Thyroid gland (tissue), 4 donors: ENCODE measurements around the gene MGLL. TPM values are rescaled to one million over a fixed set of nuclear protein-coding genes. Genes with fewer than 3 reads are reported as not detected.
A peak's percentile ranks its signal among the peaks of the same experiment; 100 is the strongest.

Experiments used
- DNase-seq, 2 donors: peaks; one replicate each; pipeline ENCODE4 v3.0.0-alpha.2; 2019
- H3K27ac ChIP-seq, 3 donors: fragments of 200-600 bp; sonication (generic); 1 replicate in 2 of 3; 2 replicates in 1 of 3; pipeline ENCODE4 v1.5.1; 2016 to 2019; ENCODE audit warnings: mild to moderate bottlenecking in 1 of 3, moderate library complexity in 1 of 3
- H3K27me3 ChIP-seq: fragments of 200-600 bp; sonication (generic); one replicate; pipeline ENCODE4 v1.5.1; 2019
- H3K36me3 ChIP-seq, 2 donors: fragments of 200-600 bp; sonication (generic); one replicate each; pipeline ENCODE4 v1.5.1; 2016 to 2019
- H3K4me1 ChIP-seq, 2 donors: fragments of 200-600 bp; sonication (generic); one replicate each; pipeline ENCODE4 v1.5.1; 2017 to 2019
- H3K4me3 ChIP-seq, 3 donors: fragments of 200-600 bp; sonication (generic); replicated peaks in 1 of 3; 1 replicate in 2 of 3; 2 replicates in 1 of 3; pipeline ENCODE4 v1.5.1; 2016; ENCODE audit warnings: mild to moderate bottlenecking in 1 of 3
- H3K9me3 ChIP-seq: fragments of 200-600 bp; sonication (generic); one replicate; pipeline ENCODE4 v1.5.1; 2017
- CTCF ChIP-seq, 6 experiments: fragments of 200-600 bp in 3 of 6; fragments of 450-650 bp in 3 of 6; sonication (generic) in 3 of 6; IDR thresholded peaks; one replicate each; pipeline ENCODE4 v1.5.1; 2016 to 2019; ENCODE audit warnings: antibody characterized with exemption in 6 of 6, mild to moderate bottlenecking in 2 of 6, inconsistent platforms in 1 of 6, moderate library complexity in 1 of 6
- POLR2A ChIP-seq, 2 donors: fragments of 450-650 bp; IDR thresholded peaks; one replicate each; pipeline ENCODE4 v1.6.1; 2017; ENCODE audit warnings: antibody characterized with exemption in 2 of 2, mild to moderate bottlenecking in 2 of 2, moderate library complexity in 1 of 2
- WGBS, 2 donors: methylation state at CpG; one replicate each; pipeline ENCODE4 v1.1.5; 2017; 5-methylcytosine and 5-hydroxymethylcytosine counted together
- intact Hi-C: fragments of 100-400 bp; cut with DNase I; formaldehyde crosslinking; loops from one replicate; pipeline ENCODE4 v1.15.1; 2023
- total RNA-seq, 4 donors: library from RNA; depleted of rRNA; stranded (reverse); fragments of >200 nt; gene quantifications; one replicate each; pipeline ENCODE4 v1.2.3, GENCODE V29; 2016

The MGLL gene
- total RNA-seq, 4 donors from 2014 or later = 12.4 to 24.7 (median 18.4) TPM

GRCh38 chr3:127677541-127678314, 144.6 kb downstream of the MGLL start:
- Histone ChIP-seq H3K4me1 (peaks cover 7% of the 10 kb centered on the region in 2 donors), H3K4me3 (no peak overlapping the region), H3K36me3 (no peaks in the 10 kb centered on the region), H3K9me3 (no peaks in the 10 kb centered on the region), H3K27ac (no peak overlapping the region), H3K27me3 (no peaks in the 10 kb centered on the region)
- intact Hi-C loops = no loop called here
- peak in 1 of 2 donors; percentile 2 for DNase-seq
- WGBS, 2 donors = 93 to 94% methylated on average over 15 to 16 of the region's 17 CpGs
- TF ChIP-seq CTCF (IDR thresholded peaks at IDR 0.05) = no peak
- no peak for TF ChIP-seq POLR2A (IDR thresholded peaks at IDR 0.05)

- Histone ChIP-seq H3K9me3 (no peaks in the 10 kb centered on the region), H3K4me1 (peaks cover 8 to 10% of the 10 kb centered on the region in 2 donors), H3K36me3 (no peaks in the 10 kb centered on the region), H3K27ac (no peak overlapping the region), H3K27me3 (no peaks in the 10 kb centered on the region), H3K4me3 (no peak overlapping the region)
- 97 to 98% methylated on average over 16 to 19 of the region's 21 CpGs for WGBS, 2 donors
- intact Hi-C loops = no loop called here
- TF ChIP-seq CTCF (IDR thresholded peaks at IDR 0.05) = no peak
- no peak for TF ChIP-seq POLR2A (IDR thresholded peaks at IDR 0.05)
- peak in 1 of 2 donors; percentile 0 for DNase-seq
Observed at GRCh38 chr3:127676921-127677351, 145.4 kb downstream of the MGLL start.

GRCh38 chr3:127676456-127676855, 145.9 kb downstream of the MGLL start:
- no peaks in the 10 kb centered on the region for H3K9me3 ChIP-seq
- no peak overlapping the region for H3K27ac ChIP-seq
- TF ChIP-seq CTCF (IDR thresholded peaks at IDR 0.05) (no peak), POLR2A (IDR thresholded peaks at IDR 0.05) (no peak)
- H3K27me3 ChIP-seq = no peaks in the 10 kb centered on the region
- WGBS, 2 donors = 83 to 87% methylated on average over 2 to 4 of the region's 4 CpGs
- intact Hi-C loops = no loop called here
- no peaks in the 10 kb centered on the region for H3K36me3 ChIP-seq
- H3K4me3 ChIP-seq = no peak overlapping the region
- DNase-seq = peak in 1 of 2 donors; percentile 0
- peaks cover 13 to 14% of the 10 kb centered on the region in 2 donors for H3K4me1 ChIP-seq

- TF ChIP-seq POLR2A (IDR thresholded peaks at IDR 0.05) = no peak
- no peak for TF ChIP-seq CTCF (IDR thresholded peaks at IDR 0.05)
- DNase-seq = peak in 1 of 2 donors; percentile 1
Observed at GRCh38 chr3:127675651-127676391, 146.5 kb downstream of the MGLL start.

More at GRCh38 chr3:127675651-127676391, 146.5 kb downstream of the MGLL start:
- peaks cover 14% of the 10 kb centered on the region in 2 donors for H3K4me1 ChIP-seq
- WGBS, 2 donors = 91% methylated on average over 18 to 21 of the region's 29 CpGs
- H3K27ac ChIP-seq = no peak overlapping the region
- intact Hi-C loops = no loop called here
- H3K27me3 ChIP-seq = no peaks in the 10 kb centered on the region
- H3K4me3 ChIP-seq = no peak overlapping the region
- H3K9me3 ChIP-seq = no peaks in the 10 kb centered on the region
- no peaks in the 10 kb centered on the region for H3K36me3 ChIP-seq
